Uterus (tissue), 4 donors: Measurements from ENCODE around the gene MOB2. TPM values are rescaled to one million over a fixed set of nuclear protein-coding genes. Genes with fewer than 3 reads are reported as not detected.

Experiments
- DNase-seq, 2 donors: peaks; one replicate each; pipeline ENCODE4 v3.0.0-alpha.2; 2019 to 2020
- H3K27ac ChIP-seq, 2 donors: fragments of 200-600 bp; sonication (generic); 1 replicate in 1 of 2; 2 replicates in 1 of 2; pipeline ENCODE4 v1.5.1; 2016 to 2018
- H3K27me3 ChIP-seq, 2 donors: fragments of 200-600 bp; sonication (generic); one replicate each; pipeline ENCODE4 v1.5.1; 2018 to 2019; ENCODE audit warnings: control low read depth in 1 of 2
- H3K36me3 ChIP-seq, 2 donors: fragments of 200-600 bp; sonication (generic); one replicate each; pipeline ENCODE4 v1.5.1; 2019; ENCODE audit warnings: control low read depth in 1 of 2
- H3K4me1 ChIP-seq, 2 donors: fragments of 200-600 bp; sonication (generic); one replicate each; pipeline ENCODE4 v1.5.1; 2018 to 2019; ENCODE audit warnings: control low read depth in 1 of 2
- H3K4me3 ChIP-seq, 2 donors: fragments of 200-600 bp; sonication (generic); 1 replicate in 1 of 2; 2 replicates in 1 of 2; pipeline ENCODE4 v1.5.1; 2018 to 2019; ENCODE audit warnings: mild to moderate bottlenecking in 1 of 2
- H3K9me3 ChIP-seq, 2 donors: fragments of 200-600 bp; sonication (generic); one replicate each; pipeline ENCODE4 v1.5.1; 2019; ENCODE audit warnings: control low read depth in 1 of 2
- POLR2A ChIP-seq, 2 donors: fragments of 450-650 bp; IDR thresholded peaks; one replicate each; pipeline ENCODE4 v1.6.1; 2016; ENCODE audit warnings: antibody characterized with exemption in 2 of 2, mild to moderate bottlenecking in 1 of 2, moderate library complexity in 1 of 2
- intact Hi-C: fragments of 100-400 bp; cut with DNase I; formaldehyde crosslinking; loops from one replicate; pipeline ENCODE4 v1.15.1; 2023; ENCODE audit warnings: low total_unique reads
- total RNA-seq, 4 donors: library from RNA; depleted of rRNA in 3 of 4; stranded (reverse); fragments of >200 nt in 3 of 4; gene quantifications; one replicate each; pipeline versions ENCODE4 v1.1.0 to v1.2.4, GENCODE V29; 2014 to 2023
- TF ChIP-seq, protein P1 (sequence below), 4 experiments: fragments of 200-600 bp in 2 of 4; fragments of 450-650 bp in 2 of 4; sonication (generic) in 2 of 4; IDR thresholded peaks; one replicate each; pipeline ENCODE4 v1.5.1; 2016 to 2019; ENCODE audit warnings: antibody characterized with exemption in 4 of 4, mild to moderate bottlenecking in 2 of 4, moderate library complexity in 1 of 4
- donor health status: DM: yes; HTN: yes; CAD: no.

Gene MOB2
- total RNA-seq, 4 donors from 2014 or later: 17.1 to 72.6 (median 23.6) TPM

GRCh38 chr11:1472180-1473005, 14.2 kb downstream of the MOB2 start:
- no peak for TF ChIP-seq POLR2A (IDR thresholded peaks at IDR 0.05)
- TF ChIP-seq, protein P1, sequence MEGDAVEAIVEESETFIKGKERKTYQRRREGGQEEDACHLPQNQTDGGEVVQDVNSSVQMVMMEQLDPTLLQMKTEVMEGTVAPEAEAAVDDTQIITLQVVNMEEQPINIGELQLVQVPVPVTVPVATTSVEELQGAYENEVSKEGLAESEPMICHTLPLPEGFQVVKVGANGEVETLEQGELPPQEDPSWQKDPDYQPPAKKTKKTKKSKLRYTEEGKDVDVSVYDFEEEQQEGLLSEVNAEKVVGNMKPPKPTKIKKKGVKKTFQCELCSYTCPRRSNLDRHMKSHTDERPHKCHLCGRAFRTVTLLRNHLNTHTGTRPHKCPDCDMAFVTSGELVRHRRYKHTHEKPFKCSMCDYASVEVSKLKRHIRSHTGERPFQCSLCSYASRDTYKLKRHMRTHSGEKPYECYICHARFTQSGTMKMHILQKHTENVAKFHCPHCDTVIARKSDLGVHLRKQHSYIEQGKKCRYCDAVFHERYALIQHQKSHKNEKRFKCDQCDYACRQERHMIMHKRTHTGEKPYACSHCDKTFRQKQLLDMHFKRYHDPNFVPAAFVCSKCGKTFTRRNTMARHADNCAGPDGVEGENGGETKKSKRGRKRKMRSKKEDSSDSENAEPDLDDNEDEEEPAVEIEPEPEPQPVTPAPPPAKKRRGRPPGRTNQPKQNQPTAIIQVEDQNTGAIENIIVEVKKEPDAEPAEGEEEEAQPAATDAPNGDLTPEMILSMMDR (IDR thresholded peaks at IDR 0.05): no peak
- peak; percentile 16 for DNase-seq
- Histone ChIP-seq H3K4me3 (no peak overlapping the region), H3K27me3 (no peaks in the 10 kb centered on the region), H3K4me1 (no peaks in the 10 kb centered on the region), H3K27ac (no peak overlapping the region), H3K9me3 (no peaks in the 10 kb centered on the region), H3K36me3 (no peaks in the 10 kb centered on the region)
- intact Hi-C loops: no loop called here

- no peak for DNase-seq
Measured at GRCh38 chr11:1471736-1472135, 14.8 kb downstream of the MOB2 start.

DNA sequence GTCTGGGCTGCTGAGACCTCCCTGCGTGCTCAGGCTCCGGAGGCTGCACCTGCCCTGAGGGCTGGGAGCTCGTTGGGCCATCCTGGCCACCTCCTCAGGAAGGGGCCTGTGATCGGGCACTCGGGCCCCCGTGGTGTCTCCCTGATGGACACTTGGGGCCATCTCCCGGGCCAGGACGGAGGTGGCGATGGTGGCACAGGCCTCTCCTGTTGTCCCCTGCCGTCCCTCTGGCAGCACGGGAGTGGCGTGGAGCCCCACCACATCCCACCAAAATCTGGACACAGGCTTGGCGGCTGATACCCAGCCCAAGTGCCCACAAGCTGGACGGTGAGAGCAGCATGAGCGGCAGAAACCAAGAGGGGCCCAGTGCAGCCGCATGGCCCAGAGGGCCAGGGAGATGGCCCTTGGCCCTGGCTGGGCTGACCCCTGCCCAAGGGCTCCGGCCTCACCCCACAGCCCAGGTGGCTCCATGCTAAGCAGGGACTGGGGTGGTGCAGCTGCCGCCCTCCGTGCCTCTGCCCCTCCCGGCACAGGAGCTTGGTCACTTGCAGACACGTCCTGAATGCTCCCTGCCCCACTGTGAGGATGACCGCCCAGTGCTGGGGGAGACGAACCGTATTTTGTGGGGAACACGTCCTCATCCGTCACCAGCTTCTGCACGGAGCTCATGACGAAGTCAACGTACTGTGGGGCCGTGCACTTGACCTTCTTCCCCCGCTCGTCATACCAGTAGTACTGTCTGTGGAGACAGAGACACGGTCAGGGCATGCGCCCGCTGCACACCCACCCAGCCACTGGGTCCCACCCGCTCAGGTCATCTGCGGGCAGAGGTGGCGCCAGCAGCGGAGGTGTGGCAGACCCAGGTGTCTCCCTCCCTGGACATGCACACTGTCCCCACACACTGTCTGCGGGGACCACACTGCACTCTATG, 15.6 kb downstream of the MOB2 start:
- Histone ChIP-seq H3K4me3 (no peak overlapping the region), H3K4me1 (no peaks in the 10 kb centered on the region), H3K27me3 (no peaks in the 10 kb centered on the region), H3K9me3 (no peaks in the 10 kb centered on the region), H3K27ac (no peak overlapping the region), H3K36me3 (no peaks in the 10 kb centered on the region)
- DNase-seq: no peak
- intact Hi-C loops: no loop called here
- TF ChIP-seq POLR2A (IDR thresholded peaks at IDR 0.05): no peak
- TF ChIP-seq, protein P1 (IDR thresholded peaks at IDR 0.05): no peak

More at GRCh38 chr11:1471736-1472135, 14.8 kb downstream of the MOB2 start:
- no peaks in the 10 kb centered on the region for H3K27me3 ChIP-seq
- H3K4me1 ChIP-seq: no peaks in the 10 kb centered on the region
- no peaks in the 10 kb centered on the region for H3K36me3 ChIP-seq
- TF ChIP-seq, protein P1 (IDR thresholded peaks at IDR 0.05): no peak
- TF ChIP-seq POLR2A (IDR thresholded peaks at IDR 0.05): no peak
- no peak overlapping the region for H3K4me3 ChIP-seq
- intact Hi-C loops: no loop called here
- no peak overlapping the region for H3K27ac ChIP-seq
- H3K9me3 ChIP-seq: no peaks in the 10 kb centered on the region

DNA sequence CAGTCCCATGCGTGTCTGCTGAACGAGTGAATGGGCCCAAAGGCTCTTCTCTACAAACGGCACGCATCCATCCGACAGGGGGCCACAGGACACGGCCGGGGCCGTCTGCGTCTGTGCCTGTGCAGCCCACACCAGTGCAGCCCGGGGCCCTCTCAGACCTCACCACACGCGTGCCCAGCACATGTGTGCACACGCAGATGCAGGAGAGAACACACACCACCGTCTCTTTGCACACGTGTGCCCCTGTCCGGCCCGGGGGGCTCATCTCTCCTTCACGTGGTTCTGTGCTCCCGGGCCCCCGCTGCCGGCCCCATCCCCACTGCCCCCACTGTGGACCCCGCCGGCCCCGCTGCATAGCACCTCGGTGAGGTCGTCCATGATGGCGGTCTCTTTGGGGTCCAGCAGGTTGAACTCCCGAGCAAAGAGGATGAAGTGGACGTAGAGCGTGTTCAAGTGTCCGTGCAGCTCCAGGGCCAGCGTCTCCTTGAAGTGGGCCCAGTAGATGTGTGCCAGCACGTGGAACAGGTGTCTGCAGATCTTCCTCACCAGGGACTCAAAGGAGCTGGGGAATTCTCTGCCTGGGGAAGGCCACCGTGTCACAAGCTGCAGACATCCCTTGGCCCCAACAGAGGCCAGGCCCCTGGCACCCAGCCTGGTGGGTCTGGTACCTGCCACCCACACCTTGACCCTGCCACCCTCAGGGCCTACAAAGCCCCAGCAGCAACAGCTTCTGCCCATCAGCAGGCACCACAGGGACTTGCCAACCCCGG, 16.5 kb downstream of the MOB2 start:
- H3K27me3 ChIP-seq: no peaks in the 10 kb centered on the region
- no peak overlapping the region for H3K4me3 ChIP-seq
- H3K4me1 ChIP-seq: no peaks in the 10 kb centered on the region
- intact Hi-C loops: no loop called here
- no peaks in the 10 kb centered on the region for H3K9me3 ChIP-seq
- H3K27ac ChIP-seq: no peak overlapping the region
- DNase-seq: no peak
- H3K36me3 ChIP-seq: no peaks in the 10 kb centered on the region
- TF ChIP-seq, protein P1 (IDR thresholded peaks at IDR 0.05): no peak
- no peak for TF ChIP-seq POLR2A (IDR thresholded peaks at IDR 0.05)
